SJCRH30 (cell line): ENCODE data around the gene FAM199X. TPM values are rescaled to one million over a fixed set of nuclear protein-coding genes. Genes with fewer than 3 reads are reported as not detected.

ENCODE experiments used
- total RNA-seq: library from RNA; depleted of rRNA; stranded (reverse); fragments of >200 nt; shearing (Covaris generic); gene quantifications from 2 replicates; pipeline ENCODE4 v1.2.3, GENCODE V29; 2014; rRNA removed

FAM199X gene
- total RNA-seq, 1 experiment from 2014 or later, result 7.4 TPM

Other genes starting within 250 kb of the FAM199X start
- gene TMSB15B, start 203.8 kb upstream of the FAM199X start, total RNA-seq, result 10.0 and 18.3 TPM in 2 replicates
- gene H2BW1, start 152.7 kb upstream of the FAM199X start, total RNA-seq, result not detected in 2 replicates
- not detected in 2 replicates for gene H2BW2, start 126.5 kb upstream of the FAM199X start, total RNA-seq
- 3.0 and 5.7 TPM in 2 replicates for gene TMSB15C, start 90.2 kb upstream of the FAM199X start, total RNA-seq
- 1.1 and 1.2 TPM in 2 replicates for gene ZCCHC18, start 53.9 kb upstream of the FAM199X start, total RNA-seq
- gene SLC25A53, start 9.4 kb upstream of the FAM199X start, total RNA-seq, result 3.1 and 4.2 TPM in 2 replicates
- not detected in 2 replicates for gene ESX1, start 88.5 kb downstream of the FAM199X start, total RNA-seq